SHP77 (cell line): Measurements from ENCODE around the gene CENPA.
"Not testable (repeated sequence)": the region's sequence is repeated elsewhere in the genome, so short reads cannot be mapped to it uniquely, and the experiment has no call there.

Source experiments
- DNase-seq, 2 experiments: peaks; one replicate each; lab custom pipeline; 2025; lab: John Stamatoyannopoulos, UW

Gene CENPA

DNA sequence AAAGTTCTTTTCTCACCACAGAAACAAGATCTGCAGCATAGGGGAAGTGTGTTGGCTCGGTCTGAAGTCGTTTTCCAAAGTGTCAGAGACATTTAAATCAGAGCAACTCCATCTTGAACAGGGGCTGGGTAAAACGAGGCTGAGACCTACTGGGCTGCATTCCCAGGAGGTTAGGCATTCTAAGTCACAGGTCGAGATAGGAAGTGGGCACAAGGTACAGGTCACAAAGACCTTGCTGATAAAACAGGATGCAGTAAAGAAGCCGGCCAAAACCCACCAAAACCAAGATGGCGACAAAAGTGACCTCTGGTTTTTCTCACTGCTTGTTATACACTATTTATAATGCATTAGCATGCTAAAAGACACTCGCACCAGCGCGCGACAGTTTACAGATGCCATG lies 24.9 kb upstream of the CENPA start:
- not testable (repeated sequence) for DNase-seq

DNA sequence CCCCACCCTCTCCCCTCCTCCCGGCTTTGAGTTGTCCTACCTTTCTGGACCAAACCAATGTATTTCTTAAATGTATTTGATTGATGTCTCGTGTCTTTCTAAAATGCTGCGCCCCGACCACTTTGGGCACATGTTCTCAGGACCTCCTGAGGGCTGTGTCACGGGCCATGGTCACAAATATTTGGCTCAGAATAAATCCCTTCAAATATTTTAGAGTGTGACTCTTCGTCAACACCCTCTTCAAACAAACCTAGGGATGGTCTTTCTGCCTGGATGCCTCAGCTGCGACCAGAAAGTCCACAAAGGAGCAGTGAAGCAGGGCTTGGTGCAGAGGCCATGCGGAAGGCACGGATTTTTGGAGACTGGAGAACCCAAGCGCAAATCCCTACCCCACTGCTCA lies 22.8 kb upstream of the CENPA start:
- DNase-seq, result no peak

DNA sequence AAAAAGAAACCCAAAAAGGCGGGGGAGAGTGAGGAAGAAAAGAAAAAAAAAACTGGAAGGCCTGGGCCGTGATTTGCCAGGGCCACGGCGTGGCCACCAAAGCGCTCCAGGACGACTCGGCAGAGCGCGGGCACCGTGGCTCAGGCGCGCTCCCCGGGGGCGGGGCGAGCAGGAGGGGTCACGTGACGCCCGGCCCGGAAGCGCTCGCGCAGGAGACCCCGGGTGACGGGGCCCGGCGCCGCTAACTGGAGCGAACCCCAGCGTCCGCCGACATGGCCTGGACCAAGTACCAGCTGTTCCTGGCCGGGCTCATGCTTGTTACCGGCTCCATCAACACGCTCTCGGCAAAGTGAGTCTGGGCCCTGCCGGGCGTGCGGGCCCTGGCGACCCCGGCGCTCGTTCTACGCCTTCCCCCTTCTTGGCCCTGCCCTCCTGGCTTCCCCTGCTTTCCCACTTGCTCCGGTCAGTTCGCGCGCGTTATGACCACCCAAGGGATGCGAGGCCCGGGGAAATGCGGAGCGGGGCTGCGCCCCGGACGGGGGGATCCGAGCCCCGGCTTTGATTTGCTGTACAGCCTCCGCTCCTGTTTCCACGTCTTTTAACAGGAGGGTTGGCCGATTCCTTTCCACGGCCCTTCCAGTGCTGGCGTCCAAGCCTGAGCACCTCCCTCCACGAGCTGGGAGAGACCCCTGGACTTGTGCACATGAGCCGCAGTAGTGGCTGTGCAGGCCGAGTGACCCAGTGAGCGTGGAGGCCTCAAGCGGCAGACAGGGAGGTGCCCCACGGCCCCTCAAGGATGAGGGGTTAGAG lies 21.6 kb upstream of the CENPA start, which contains the start of gene SLC35F6:
Gene SLC35F6 (plus strand): TSS at position 207 of the 810 bp plus-strand sequence. CDS start 66 bp downstream, at position 273.
- DNase-seq, result peak; percentile 32 to 77

DNA sequence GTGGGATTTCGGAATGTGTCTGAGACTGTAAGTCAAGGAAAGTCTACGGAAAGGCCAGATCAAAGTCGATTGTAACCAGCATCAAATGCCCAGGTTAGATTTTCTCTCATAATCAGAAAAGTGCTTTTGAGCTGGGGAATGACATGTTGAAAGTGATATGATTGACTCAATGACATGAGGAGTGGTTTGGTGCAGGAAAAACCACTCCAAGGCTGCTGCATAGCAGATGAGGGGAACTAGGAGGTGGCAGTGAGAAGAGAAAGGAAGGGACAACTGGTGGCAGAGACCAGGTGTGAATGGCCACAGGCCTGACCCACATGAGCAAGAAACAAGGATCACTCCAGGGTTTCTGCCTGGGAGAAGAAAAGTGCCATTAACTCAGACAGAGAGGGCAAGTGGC lies 20.9 kb upstream of the CENPA start:
- DNase-seq, result no peak

DNA sequence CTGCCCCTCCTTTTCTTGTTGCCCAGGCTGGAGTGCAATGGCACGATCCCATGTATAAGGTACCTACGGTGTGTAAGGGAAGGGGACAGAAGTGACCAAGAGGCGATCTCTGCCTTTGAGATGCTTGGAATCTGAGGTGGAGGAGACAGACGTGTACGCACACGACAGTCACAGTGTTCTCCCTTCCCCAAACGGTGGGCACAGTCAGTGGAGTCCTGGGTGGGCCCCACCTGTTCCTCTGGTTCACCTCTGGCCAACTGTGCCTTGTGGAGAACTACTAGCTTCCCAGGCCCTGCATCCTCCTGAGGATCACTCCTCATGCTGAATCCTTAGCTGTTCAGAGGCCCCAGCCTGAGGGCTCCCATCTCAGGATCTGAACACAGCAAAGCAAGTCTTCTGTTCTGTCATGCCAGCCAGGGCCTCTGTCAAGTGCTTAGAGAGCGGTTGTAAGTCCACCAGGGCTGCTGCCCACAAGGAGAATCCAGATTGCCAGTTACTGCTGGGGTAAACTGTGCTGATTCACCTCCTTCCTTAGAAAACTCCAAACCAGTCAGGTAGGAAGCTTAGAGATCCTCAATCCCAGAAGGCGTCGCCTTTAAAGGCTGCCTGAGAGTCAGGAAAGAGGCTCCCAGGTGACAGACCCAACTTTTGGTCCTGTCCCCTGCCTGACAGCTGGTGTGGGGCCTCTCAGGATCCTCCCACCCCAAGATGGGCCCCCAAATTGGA lies 20.2 kb upstream of the CENPA start:
- DNase-seq, result no peak

DNA sequence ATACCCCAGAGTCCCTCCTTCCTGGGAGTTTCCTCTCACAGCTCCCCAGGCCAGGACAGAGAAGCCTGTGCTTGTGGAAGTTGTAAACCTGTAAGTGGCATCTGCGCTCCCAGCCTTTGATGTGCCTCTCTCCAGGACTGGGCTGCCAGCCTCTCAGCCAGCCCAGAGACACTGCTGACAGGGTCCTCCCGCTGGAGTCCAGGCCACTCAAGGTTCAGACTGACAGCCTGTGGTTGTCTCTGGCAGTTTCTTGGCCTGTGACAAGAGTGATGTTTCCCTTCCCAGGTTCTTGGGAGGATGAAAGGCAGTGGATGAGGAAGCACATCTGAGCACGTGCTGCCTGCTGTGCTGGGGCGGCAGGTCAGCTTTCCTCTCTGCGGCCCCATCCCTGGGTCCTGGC lies 18.7 kb upstream of the CENPA start:
- no peak for DNase-seq

DNA sequence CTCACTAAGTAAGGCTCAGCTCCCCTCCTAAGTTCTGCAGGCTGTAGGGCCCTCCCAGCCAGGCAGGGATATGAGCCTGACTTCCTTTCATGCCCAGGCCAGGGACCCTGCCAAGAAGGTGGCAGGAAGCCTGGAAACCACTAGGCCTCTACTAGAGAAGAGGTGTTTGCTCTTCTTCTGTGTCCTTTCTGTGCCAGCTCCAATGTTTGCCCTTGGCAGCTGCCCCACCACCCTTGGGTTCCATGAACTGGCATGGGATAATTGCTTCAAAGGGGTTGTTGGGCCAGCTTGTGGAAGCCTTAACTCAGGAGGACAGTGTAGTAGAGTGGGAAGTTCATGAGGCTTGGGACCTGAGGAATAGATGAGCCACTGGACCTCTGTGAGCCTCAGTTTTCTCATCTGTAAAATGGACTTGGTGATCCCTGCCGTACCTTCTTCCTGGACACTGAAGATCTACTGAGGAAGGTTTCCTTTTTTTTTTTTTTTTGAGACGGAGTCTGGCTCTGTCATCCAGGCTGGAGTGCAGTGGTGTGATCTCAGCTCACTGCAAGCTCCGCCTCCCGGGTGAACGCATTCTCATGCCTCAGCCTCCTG lies 17.9 kb upstream of the CENPA start:
- DNase-seq, result no peak

DNA sequence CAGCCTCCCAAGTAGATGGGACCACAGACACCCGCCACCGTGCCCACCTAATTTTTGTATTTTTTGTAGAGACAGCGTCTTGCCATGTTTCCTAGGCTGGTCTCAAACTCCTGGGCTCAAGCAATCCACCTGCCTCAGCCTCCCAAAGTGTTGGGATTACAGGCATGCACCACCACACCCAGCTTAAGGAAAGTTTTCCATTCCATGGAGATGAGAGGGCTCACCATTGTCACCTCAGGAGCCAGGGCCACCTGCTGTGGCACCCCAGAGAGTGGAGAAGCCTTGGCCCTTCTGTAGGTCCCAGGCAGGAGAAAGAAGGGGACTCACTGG lies 17.1 kb upstream of the CENPA start:
- DNase-seq, result no peak

DNA sequence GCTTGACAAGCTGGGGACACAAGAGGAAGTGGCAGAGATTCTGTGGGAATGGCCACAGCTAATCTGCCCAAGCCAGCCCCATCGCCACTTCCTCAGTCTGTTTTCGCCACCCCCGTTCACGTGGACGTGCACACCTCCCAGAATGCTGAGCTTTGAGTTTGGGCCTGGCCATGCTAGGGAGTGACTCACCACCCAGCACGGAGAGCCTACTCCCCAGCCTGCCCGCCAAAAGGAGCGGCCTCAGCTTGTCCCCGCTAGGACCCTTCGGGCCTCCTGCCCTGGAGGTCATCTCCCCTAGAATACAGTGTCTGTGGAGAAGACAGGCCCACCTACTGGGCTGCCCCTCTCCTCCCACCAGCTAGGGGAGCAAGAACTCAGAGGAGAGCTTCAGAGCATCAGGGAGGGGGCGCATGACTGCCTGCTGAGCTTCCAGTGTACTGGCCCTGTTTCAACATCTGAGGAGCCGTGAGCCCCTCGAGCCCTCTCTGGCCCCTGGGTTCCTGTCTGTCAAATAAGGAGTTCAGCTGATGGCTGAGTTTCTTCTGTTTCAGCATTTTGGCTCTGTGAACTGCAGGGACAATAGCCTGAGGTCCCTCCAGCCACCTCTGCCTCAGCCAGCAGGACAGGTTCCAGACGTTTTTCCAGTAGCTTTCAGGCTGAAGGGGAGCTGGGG lies 16.6 kb upstream of the CENPA start:
- DNase-seq, result no peak

DNA sequence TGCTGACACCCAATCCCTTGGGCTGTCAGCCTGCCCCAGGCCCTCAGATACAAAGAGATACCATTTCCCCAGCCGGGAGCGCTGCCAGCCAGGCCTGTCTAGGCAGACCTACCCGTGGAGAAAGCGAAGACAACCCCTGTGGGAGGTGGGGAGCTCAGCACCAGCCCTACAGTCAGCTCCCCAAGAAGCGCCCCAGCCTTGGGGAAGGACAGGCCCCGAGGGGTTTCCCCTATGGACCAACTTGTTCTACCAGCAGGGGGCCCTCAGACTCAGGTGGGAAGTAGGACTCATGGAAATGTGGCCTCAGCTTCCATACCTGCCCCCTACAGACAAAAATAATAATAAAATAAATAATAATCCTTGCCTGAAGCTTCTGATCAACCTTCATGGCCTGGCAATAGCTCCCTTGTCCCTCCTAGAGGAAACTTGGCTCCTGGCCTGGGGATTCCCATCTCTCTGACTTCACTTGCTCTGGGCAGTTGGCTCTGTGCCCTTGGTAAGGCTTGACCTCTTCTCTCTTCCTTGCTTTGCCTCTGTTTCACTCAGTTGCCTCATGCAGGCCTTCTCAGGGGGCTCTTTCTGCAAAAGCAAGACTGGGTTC lies 14.8 kb upstream of the CENPA start:
- DNase-seq, result no peak

DNA sequence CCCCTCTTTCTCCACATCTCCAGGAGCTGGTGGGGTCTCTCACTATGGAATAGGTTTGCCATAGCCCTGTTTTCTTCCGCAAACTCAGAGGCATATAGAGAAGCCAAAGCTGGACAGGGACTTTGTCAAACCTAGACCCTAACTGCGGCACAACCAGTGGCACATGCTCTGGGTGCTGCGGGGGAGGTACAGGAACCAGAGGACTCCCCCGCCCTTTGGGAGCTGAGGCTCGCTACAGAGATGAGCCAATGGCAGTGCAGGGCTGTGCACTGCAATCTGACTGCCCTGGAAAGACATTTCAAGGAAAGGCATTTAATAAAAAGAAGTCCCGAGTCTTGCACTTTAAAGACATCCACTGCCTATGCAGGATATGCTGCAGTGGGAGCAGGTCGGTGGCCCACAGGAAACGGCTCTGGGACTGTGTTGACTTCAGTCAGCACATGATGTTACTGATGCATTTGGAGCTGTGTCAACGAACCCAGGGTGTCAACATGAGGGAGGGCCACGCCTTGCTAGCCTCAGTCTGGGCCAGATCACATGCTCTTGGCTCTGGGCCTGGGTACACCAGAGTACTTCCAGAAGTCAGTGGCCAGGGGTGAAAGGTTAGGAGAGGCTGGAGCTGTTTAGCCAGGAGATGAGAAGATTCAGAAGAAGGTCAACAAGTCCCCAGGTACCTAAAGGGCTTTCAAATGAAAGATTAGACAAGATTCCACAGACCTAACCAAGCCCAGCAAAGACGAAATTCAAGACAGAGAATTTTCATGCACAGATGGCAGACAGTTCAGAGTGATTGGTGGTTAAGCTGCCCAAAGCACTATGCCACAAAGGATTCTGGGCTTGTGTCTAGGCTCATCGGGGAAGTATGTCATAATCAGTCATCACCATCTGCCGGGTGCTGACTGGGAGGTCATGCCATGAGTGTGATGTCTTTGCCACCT lies 13.5 kb upstream of the CENPA start:
- peak; percentile 26 to 53 for DNase-seq

DNA sequence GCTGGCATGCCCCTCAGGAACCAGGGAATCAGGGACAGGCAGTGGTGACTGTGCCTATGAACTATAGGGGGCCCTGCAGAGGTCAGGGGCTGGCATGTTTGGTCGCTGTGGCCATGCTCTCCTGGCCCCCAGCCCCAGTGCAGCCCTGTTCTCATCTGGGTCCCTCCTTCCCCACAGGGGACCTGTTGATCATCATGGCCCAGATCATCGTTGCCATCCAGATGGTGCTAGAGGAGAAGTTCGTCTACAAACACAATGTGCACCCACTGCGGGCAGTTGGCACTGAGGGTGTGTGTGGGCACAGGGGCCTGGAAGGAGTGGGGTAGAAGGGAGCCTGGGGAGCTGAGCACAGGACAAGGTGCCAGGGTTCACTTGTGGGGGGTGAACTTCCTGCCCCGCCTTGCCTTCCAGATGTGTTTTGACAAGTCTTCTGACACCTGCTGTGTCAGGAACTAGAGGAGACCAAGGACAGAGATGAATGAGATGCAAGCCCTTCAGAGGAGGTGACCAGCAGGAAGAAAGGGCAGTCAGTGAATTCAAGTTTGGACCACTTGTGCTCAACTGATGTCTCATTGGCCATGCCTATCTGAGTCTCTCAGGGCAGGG lies 9.6 kb upstream of the CENPA start:
- DNase-seq, result no peak

DNA sequence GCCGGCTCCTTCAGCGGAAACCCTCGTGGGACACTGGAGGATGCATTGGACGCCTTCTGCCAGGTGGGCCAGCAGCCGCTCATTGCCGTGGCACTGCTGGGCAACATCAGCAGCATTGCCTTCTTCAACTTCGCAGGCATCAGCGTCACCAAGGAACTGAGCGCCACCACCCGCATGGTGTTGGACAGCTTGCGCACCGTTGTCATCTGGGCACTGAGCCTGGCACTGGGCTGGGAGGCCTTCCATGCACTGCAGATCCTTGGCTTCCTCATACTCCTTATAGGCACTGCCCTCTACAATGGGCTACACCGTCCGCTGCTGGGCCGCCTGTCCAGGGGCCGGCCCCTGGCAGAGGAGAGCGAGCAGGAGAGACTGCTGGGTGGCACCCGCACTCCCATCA lies 7.8 kb upstream of the CENPA start:
- DNase-seq, result no peak

DNA sequence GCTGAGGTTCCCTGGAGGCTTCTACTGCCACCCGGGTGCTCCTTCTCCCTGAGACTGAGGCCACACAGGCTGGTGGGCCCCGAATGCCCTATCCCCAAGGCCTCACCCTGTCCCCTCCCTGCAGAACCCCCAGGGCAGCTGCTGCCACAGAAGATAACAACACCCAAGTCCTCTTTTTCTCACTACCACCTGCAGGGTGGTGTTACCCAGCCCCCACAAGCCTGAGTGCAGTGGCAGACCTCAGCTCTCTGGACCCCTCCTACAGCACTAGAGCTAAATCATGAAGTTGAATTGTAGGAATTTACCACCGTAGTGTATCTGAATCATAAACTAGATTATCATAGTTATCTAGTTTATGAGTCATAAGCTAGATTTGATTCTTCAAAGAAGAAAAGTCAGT lies 7.3 kb upstream of the CENPA start:
- no peak for DNase-seq

DNA sequence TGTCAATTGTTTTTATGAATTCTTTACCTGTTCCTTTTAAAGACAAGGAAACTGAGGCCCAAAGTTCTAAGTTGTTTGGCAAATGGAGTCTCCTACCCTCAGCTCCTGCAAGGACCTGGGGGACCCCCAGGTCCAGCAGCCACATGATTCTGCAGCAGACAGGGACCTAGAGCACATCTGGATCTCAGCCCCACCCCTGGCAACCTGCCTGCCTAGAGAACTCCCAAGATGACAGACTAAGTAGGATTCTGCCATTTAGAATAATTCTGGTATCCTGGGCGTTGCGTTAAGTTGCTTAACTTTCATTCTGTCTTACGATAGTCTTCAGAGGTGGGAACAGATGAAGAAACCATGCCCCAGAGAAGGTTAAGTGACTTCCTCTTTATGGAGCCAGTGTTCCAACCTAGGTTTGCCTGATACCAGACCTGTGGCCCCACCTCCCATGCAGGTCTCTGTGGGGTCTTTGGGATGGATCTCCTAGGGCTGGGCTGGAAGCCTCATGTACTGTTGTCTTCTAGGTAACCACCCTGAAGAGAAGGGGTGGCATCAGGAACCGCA lies 5.6 kb upstream of the CENPA start:
- DNase-seq, result no peak

DNA sequence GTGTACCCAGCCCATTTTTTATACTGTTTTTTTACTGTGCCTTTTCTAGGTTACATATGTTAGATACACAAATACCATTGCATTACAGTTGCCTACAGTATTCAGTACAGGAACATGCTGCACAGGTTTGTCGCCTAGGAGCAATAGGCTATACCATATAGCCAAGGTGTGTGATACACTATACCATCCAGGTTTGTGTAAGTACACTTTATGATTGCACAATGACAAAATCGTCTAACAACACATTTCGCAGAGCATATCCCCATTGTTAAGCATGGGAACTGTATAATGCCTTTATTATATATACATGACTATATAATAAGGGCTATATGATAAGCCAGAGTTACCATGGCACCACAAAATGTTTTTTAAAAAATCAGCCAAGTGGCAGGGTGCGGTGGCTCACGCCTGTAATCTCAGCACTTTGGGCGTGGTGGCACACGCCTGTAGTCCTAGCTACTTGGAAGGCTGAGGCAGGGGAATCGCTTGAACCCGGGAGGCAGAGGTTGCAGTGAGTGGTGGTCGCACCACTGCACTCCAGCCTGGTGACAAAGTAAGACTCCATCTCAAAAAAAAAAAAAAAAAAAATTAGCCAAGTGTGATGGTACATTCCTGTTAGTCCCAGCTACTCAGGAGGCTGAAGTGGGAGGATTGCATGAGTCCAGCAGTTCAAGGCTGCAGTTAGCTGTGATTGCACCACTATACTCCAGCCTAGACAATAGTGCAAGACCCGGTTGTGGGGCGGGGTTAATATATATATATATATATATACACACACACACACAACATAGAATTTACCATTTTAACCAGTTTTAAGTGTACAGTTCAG lies 2.8 kb upstream of the CENPA start:
- DNase-seq, result no peak

DNA sequence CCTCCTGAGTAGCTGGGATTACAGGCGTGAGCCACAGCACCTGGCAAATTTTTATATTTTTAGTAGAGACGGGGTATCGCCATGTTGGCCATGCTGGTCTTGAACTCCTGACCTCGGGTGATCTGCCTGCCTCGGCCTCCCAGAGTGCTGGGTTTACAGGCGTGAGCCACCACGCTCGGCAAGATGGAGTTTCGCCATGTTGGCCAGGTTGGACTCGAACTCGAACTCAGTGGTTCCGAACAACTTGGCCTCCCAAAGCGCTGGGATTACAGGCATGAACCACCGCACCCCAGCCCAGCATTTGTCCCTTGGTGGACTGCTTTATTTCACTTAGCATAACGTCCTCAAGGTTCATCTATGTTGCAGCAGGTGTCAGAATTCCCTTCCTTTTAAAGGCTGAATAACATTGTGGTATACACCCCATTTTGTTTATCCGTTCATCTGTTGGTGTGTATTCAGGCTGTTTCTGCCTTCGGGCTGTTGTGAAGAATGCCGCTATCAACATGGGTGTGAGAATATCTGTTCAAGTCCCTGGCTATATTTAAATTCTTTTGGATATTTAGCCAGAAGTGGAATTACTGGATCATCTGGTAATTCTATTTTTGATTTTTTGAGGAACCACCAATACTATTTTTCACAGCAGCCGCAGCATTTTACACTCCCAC lies 1.2 kb upstream of the CENPA start:
- no peak for DNase-seq

DNA sequence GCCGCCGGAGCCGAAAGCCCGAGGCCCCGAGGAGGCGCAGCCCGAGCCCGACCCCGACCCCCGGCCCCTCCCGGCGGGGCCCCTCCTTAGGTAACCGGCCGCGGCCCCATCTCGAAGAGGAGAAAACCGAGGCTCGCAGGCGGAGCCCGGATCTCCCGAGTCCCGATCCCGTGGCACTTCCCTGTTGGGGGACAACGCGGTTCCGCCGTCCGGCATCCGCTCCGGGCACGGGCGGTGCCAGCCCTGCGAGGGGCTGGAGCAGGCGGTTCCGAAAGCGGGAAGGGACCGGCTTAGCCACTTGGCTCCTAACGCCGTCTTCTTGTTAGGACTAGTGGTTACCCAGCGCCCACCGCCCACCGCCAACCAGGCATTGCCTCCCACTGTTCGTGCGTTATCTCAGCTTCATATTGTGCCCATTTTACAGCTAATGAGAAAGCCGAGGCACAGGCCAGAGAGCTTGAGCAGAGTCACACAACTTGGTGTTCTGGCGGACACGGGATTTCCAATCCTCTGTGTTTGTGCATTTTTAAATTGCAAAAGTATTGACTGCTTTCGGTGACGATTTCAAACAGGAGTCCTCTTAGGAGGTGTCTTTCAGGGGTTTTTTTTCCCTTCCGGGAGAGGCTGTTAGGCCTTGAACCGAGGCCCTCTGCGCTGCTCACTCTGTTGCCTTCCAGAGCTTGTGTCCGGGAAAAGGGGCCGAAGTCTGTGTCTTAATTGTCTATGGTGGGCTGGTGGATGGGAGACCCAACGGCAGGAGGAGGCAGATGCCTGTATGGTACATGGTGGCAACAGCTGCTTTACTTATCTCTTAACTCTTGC lies 562 bp downstream of the CENPA start:
- no peak for DNase-seq
